ENCODE measurements around the gene DSP. TPM values are rescaled to one million over a fixed set of nuclear protein-coding genes. Genes with fewer than 3 reads are reported as not detected.

DSP gene
- total RNA-seq, 1 donor from 2014 or later: not detected

GRCh38 chr6:7542065-7542873 is 798 bp downstream of the DSP start:
- Mint-ChIP-seq H3K4me1 (ENCODE audit: low read depth) (peaks cover 6% of the 10 kb centered on the region), H3K27me3 (ENCODE audit: insufficient read depth) (peaks cover 69% of the 10 kb centered on the region), H3K9me3 (no peaks in the 10 kb centered on the region), H3K27ac (no peak overlapping the region), H3K36me3 (ENCODE audit: low read depth) (no peaks in the 10 kb centered on the region), H3K4me3 (peak overlapping the region; percentile 82)
- no peak for DNase-seq (ENCODE audit: low spot score)
- intact Hi-C loops (cut with micrococcal nuclease): loop anchor here (5.0 kb wide), 2 partner anchors 185 to 1535 kb away; partner anchors contain the start of genes BMP6 and NRN1

GRCh38 chr6:7542874-7543624 is 1.6 kb downstream of the DSP start:
- Mint-ChIP-seq H3K9me3 (no peaks in the 10 kb centered on the region), H3K4me1 (ENCODE audit: low read depth) (peaks cover 6% of the 10 kb centered on the region), H3K36me3 (ENCODE audit: low read depth) (no peaks in the 10 kb centered on the region), H3K27me3 (ENCODE audit: insufficient read depth) (peaks cover 68% of the 10 kb centered on the region), H3K4me3 (no peak overlapping the region), H3K27ac (no peak overlapping the region)
- no peak for DNase-seq (ENCODE audit: low spot score)
- intact Hi-C loops (cut with micrococcal nuclease): loop anchor here (5.0 kb wide), 2 partner anchors 184 to 1536 kb away; partner anchors contain the start of genes BMP6 and NRN1

GRCh38 chr6:7543789-7544424 is 2.4 kb downstream of the DSP start:
- H3K9me3 Mint-ChIP-seq: no peaks in the 10 kb centered on the region
- no peaks in the 10 kb centered on the region for H3K36me3 Mint-ChIP-seq (ENCODE audit: low read depth)
- H3K4me3 Mint-ChIP-seq: no peak overlapping the region
- intact Hi-C loops (cut with micrococcal nuclease): loop anchor here (5.0 kb wide), 2 partner anchors 183 to 1537 kb away; partner anchors contain the start of genes BMP6 and NRN1
- no peak for DNase-seq (ENCODE audit: low spot score)
- H3K27me3 Mint-ChIP-seq (ENCODE audit: insufficient read depth): peaks cover 66% of the 10 kb centered on the region
- no peak overlapping the region for H3K27ac Mint-ChIP-seq
- peaks cover 6% of the 10 kb centered on the region for H3K4me1 Mint-ChIP-seq (ENCODE audit: low read depth)

GRCh38 chr6:7544597-7544996 is 3.1 kb downstream of the DSP start:
- Mint-ChIP-seq H3K4me3 (no peak overlapping the region), H3K4me1 (ENCODE audit: low read depth) (peaks cover 6% of the 10 kb centered on the region), H3K27ac (no peak overlapping the region), H3K27me3 (ENCODE audit: insufficient read depth) (peaks cover 68% of the 10 kb centered on the region), H3K9me3 (no peaks in the 10 kb centered on the region), H3K36me3 (ENCODE audit: low read depth) (no peaks in the 10 kb centered on the region)
- no peak for DNase-seq (ENCODE audit: low spot score)
- intact Hi-C loops (cut with micrococcal nuclease): loop anchor here (5.0 kb wide), 2 partner anchors 183 to 1537 kb away; partner anchors contain the start of genes BMP6 and NRN1

GRCh38 chr6:7545316-7546019 is 4.0 kb downstream of the DSP start:
- Mint-ChIP-seq H3K36me3 (ENCODE audit: low read depth) (no peaks in the 10 kb centered on the region), H3K9me3 (no peaks in the 10 kb centered on the region), H3K27ac (no peak overlapping the region), H3K27me3 (ENCODE audit: insufficient read depth) (peaks cover 62% of the 10 kb centered on the region), H3K4me1 (ENCODE audit: low read depth) (peaks cover 5% of the 10 kb centered on the region), H3K4me3 (no peak overlapping the region)
- intact Hi-C loops (cut with micrococcal nuclease): no loop called here
- no peak for DNase-seq (ENCODE audit: low spot score)

GRCh38 chr6:7546020-7546369 is 4.5 kb downstream of the DSP start:
- H3K4me1 Mint-ChIP-seq (ENCODE audit: low read depth): peaks cover under 1% of the 10 kb centered on the region
- intact Hi-C loops (cut with micrococcal nuclease): no loop called here
- no peaks in the 10 kb centered on the region for H3K36me3 Mint-ChIP-seq (ENCODE audit: low read depth)
- no peaks in the 10 kb centered on the region for H3K9me3 Mint-ChIP-seq
- H3K4me3 Mint-ChIP-seq: no peak overlapping the region
- peaks cover 60% of the 10 kb centered on the region for H3K27me3 Mint-ChIP-seq (ENCODE audit: insufficient read depth)
- H3K27ac Mint-ChIP-seq: no peak overlapping the region
- no peak for DNase-seq (ENCODE audit: low spot score)

- Mint-ChIP-seq H3K4me3 (no peak overlapping the region), H3K36me3 (ENCODE audit: low read depth) (no peaks in the 10 kb centered on the region), H3K27ac (no peak overlapping the region), H3K27me3 (ENCODE audit: insufficient read depth) (peaks cover 61% of the 10 kb centered on the region), H3K9me3 (no peaks in the 10 kb centered on the region), H3K4me1 (ENCODE audit: low read depth) (no peaks in the 10 kb centered on the region)
- no peak for DNase-seq (ENCODE audit: low spot score)
- intact Hi-C loops (cut with micrococcal nuclease): no loop called here
Measured at GRCh38 chr6:7546383-7546782, 4.9 kb downstream of the DSP start.

GRCh38 chr6:7546896-7547295 is 5.4 kb downstream of the DSP start:
- H3K27ac Mint-ChIP-seq: no peak overlapping the region
- peaks cover 64% of the 10 kb centered on the region for H3K27me3 Mint-ChIP-seq (ENCODE audit: insufficient read depth)
- no peaks in the 10 kb centered on the region for H3K36me3 Mint-ChIP-seq (ENCODE audit: low read depth)
- no peak for DNase-seq (ENCODE audit: low spot score)
- no peak overlapping the region for H3K4me3 Mint-ChIP-seq
- H3K4me1 Mint-ChIP-seq (ENCODE audit: low read depth): no peaks in the 10 kb centered on the region
- no peaks in the 10 kb centered on the region for H3K9me3 Mint-ChIP-seq
- intact Hi-C loops (cut with micrococcal nuclease): no loop called here

- Mint-ChIP-seq H3K27ac (no peak overlapping the region), H3K27me3 (ENCODE audit: insufficient read depth) (peaks cover 66% of the 10 kb centered on the region), H3K9me3 (no peaks in the 10 kb centered on the region), H3K36me3 (ENCODE audit: low read depth) (no peaks in the 10 kb centered on the region), H3K4me1 (ENCODE audit: low read depth) (no peaks in the 10 kb centered on the region), H3K4me3 (no peak overlapping the region)
- DNase-seq (ENCODE audit: low spot score): no peak
- intact Hi-C loops (cut with micrococcal nuclease): no loop called here
Measured at GRCh38 chr6:7547315-7547714, 5.8 kb downstream of the DSP start.

GRCh38 chr6:7550433-7550801 is 8.9 kb downstream of the DSP start:
- intact Hi-C loops (cut with micrococcal nuclease): no loop called here
- Mint-ChIP-seq H3K9me3 (no peaks in the 10 kb centered on the region), H3K4me1 (ENCODE audit: low read depth) (no peaks in the 10 kb centered on the region), H3K27ac (no peak overlapping the region), H3K4me3 (no peak overlapping the region), H3K27me3 (ENCODE audit: insufficient read depth) (peaks cover 52% of the 10 kb centered on the region), H3K36me3 (ENCODE audit: low read depth) (no peaks in the 10 kb centered on the region)
- DNase-seq (ENCODE audit: low spot score): no peak

GRCh38 chr6:7554533-7555275 is 13.2 kb downstream of the DSP start:
- no peak for DNase-seq (ENCODE audit: low spot score)
- H3K4me3 Mint-ChIP-seq: no peak overlapping the region
- intact Hi-C loops (cut with micrococcal nuclease): no loop called here
- H3K4me1 Mint-ChIP-seq (ENCODE audit: low read depth): no peaks in the 10 kb centered on the region
- no peaks in the 10 kb centered on the region for H3K36me3 Mint-ChIP-seq (ENCODE audit: low read depth)
- no peaks in the 10 kb centered on the region for H3K9me3 Mint-ChIP-seq
- H3K27ac Mint-ChIP-seq: no peak overlapping the region
- H3K27me3 Mint-ChIP-seq (ENCODE audit: insufficient read depth): peaks cover 31% of the 10 kb centered on the region

- intact Hi-C loops (cut with micrococcal nuclease): no loop called here
- no peak overlapping the region for H3K27ac Mint-ChIP-seq
- DNase-seq (ENCODE audit: low spot score): no peak
- peaks cover 34% of the 10 kb centered on the region for H3K27me3 Mint-ChIP-seq (ENCODE audit: insufficient read depth)
- no peaks in the 10 kb centered on the region for H3K36me3 Mint-ChIP-seq (ENCODE audit: low read depth)
- H3K4me1 Mint-ChIP-seq (ENCODE audit: low read depth): no peaks in the 10 kb centered on the region
- H3K9me3 Mint-ChIP-seq: no peaks in the 10 kb centered on the region
- no peak overlapping the region for H3K4me3 Mint-ChIP-seq
Measured at GRCh38 chr6:7555671-7556070, 14.2 kb downstream of the DSP start.

All from activated T-helper 1 cell treated with anti-CD3 and anti-CD28 coated beads, Interleukin-12 subunit alpha, Interleukin-12 subunit beta, Interleukin-2, Interleukin-4 antibody, amounts not matched to agents 30 ng/mL and 10 ng/mL and 1 ng/mL, durations not matched to agents 14 hours and 24 hours and 36 hours (primary cell).